Measurements from ENCODE around the gene DGKD.

DNA sequence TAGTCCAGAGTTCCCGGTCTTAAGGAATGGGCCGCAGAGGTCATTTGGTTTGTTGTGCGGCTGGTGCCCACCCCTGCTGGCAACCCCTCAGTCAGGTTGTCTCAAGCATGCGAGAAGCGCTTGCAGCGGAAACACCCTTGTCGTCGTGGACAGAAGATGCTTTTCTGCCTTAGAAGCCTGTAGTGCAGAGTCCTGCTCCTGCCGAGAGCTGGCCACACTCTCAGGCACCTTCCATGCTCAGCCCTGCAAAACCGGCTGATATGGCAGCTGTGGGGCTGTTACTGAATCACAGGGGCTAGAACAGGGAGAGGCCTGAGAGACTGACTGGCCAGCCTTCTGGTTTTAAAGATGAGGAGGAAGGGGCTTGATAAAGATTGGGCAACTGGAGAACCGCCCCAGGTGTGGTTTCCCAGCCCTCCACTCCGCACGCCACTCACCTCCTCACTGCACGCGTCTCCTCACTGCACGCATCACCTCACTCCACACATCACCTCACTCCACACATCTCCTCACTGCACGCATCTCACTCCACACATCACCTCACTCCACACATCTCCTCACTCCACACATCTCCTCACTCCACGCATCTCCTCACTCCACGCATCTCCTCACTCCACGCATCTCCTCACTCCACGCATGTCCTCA lies 108.7 kb downstream of the DGKD start:
- TF ChIP-seq POLR2A (IDR thresholded peaks at IDR 0.05) (no peak), CTCF (IDR thresholded peaks at IDR 0.05) (no peak)
